HepG2 (cell line): ENCODE measurements around the gene PHKB. TPM values are rescaled to one million over a fixed set of nuclear protein-coding genes. Genes with fewer than 3 reads are reported as not detected.

Experiments used
- ARNT ChIP-seq: fragments of 450-650 bp; IDR thresholded peaks from 2 replicates; pipeline ENCODE4 v1.6.1; 2017
- CENPX ChIP-seq: sonication (generic); formaldehyde crosslinking; IDR thresholded peaks from 2 replicates; pipeline ENCODE4 v1.9.0; 2021; ENCODE audit warnings: mild to moderate bottlenecking, missing genetic modification reagents, moderate library complexity
- HNRNPK ChIP-seq: fragments of 200-400 bp; formaldehyde crosslinking; IDR thresholded peaks from 2 replicates; pipeline ENCODE4 v1.6.1; 2018; ENCODE audit warnings: low read length, low read depth, moderate library complexity, mild to moderate bottlenecking; ENCODE audit not compliant: poor library complexity, severe bottlenecking
- IRX3 ChIP-seq: sonication (generic); formaldehyde crosslinking; IDR thresholded peaks from 2 replicates; pipeline ENCODE4 v1.8.1; 2023; ENCODE audit warnings: mild to moderate bottlenecking, low read depth, missing genetic modification reagents, borderline replicate concordance
- KLF12 ChIP-seq: sonication (generic); formaldehyde crosslinking; IDR thresholded peaks from 2 replicates; pipeline ENCODE4 v1.4.0; 2020; ENCODE audit warnings: missing genetic modification reagents, borderline replicate concordance
- MTA3 ChIP-seq: sonication (generic); formaldehyde crosslinking; IDR thresholded peaks from 2 replicates; pipeline ENCODE4 v1.4.0; 2020; ENCODE audit warnings: missing genetic modification reagents
- NFAT5 ChIP-seq: sonication (generic); formaldehyde crosslinking; IDR thresholded peaks from 2 replicates; pipeline ENCODE4 v1.4.0; 2020; ENCODE audit warnings: missing genetic modification reagents
- NPAS2 ChIP-seq: sonication (generic); formaldehyde crosslinking; IDR thresholded peaks from 2 replicates; pipeline ENCODE4 v1.8.0; 2022; ENCODE audit warnings: mild to moderate bottlenecking, missing genetic modification reagents, borderline replicate concordance
- PITX1 ChIP-seq: sonication (generic); formaldehyde crosslinking; IDR thresholded peaks from 2 replicates; pipeline ENCODE4 v1.5.1; 2020; ENCODE audit warnings: mild to moderate bottlenecking, missing genetic modification reagents
- SMAD9 ChIP-seq: sonication (generic); formaldehyde crosslinking; IDR thresholded peaks from 2 replicates; pipeline ENCODE4 v1.5.1; 2020; ENCODE audit warnings: mild to moderate bottlenecking, missing genetic modification reagents
- TBP ChIP-seq: sonication (generic); formaldehyde crosslinking; IDR thresholded peaks from 2 replicates; pipeline ENCODE4 v1.5.0; 2020; ENCODE audit warnings: missing genetic modification reagents
- TCF7L2 ChIP-seq: IDR thresholded peaks from 2 replicates; pipeline ENCODE4 v1.6.1; 2011; ENCODE audit warnings: mild to moderate bottlenecking, low read depth, low read length, moderate library complexity
- ZFP36 ChIP-seq: fragments of 150-350 bp; IDR thresholded peaks from 2 replicates; pipeline ENCODE4 v1.6.1; 2018; ENCODE audit warnings: borderline replicate concordance, low read length, low read depth; ENCODE audit not compliant: partially characterized antibody
- ZNF142 ChIP-seq: sonication (generic); formaldehyde crosslinking; IDR thresholded peaks from 2 replicates; pipeline ENCODE4 v1.4.0; 2020; ENCODE audit warnings: missing genetic modification reagents
- ZNF33A ChIP-seq: sonication (generic); formaldehyde crosslinking; IDR thresholded peaks from 2 replicates; pipeline ENCODE4 v1.5.1; 2020; ENCODE audit warnings: missing genetic modification reagents, mild to moderate bottlenecking, moderate library complexity, borderline replicate concordance
- ZNF598 ChIP-seq: sonication (generic); formaldehyde crosslinking; IDR thresholded peaks from 2 replicates; pipeline ENCODE4 v1.5.1; 2020; ENCODE audit warnings: mild to moderate bottlenecking, missing genetic modification reagents, borderline replicate concordance
- ZNF710 ChIP-seq: sonication (generic); formaldehyde crosslinking; IDR thresholded peaks from 2 replicates; pipeline ENCODE4 v1.5.0; 2020; ENCODE audit warnings: mild to moderate bottlenecking, missing genetic modification reagents, borderline replicate concordance
- ZSCAN31 ChIP-seq: sonication (generic); formaldehyde crosslinking; IDR thresholded peaks from 2 replicates; pipeline ENCODE4 v1.5.0; 2020; ENCODE audit warnings: low read depth, mild to moderate bottlenecking, missing genetic modification reagents
- polyA plus RNA-seq, 8 experiments: library from polyadenylated mRNA; depleted of rRNA in 3 of 8; stranded (reverse) in 7 of 8; unstranded in 1 of 8; fragments of >200 nt; fragmentation: Illumina TruSeq in 4 of 8; extraction: Trizol in 4 of 8; gene quantifications; 2 replicates each; pipeline versions ENCODE4 v1.2.1 to v1.2.3, GENCODE V29; 2011 to 2016; ENCODE audit warnings: low read depth in 4 of 8, missing spikeins in 1 of 8, mixed read lengths in 1 of 8; ENCODE audit not compliant: insufficient read depth in 1 of 8
- total RNA-seq, 5 experiments: library from RNA; depleted of rRNA; stranded (reverse); fragments of >200 nt; fragmentation: Illumina TruSeq; extraction: Trizol; gene quantifications; 2 replicates each; pipeline ENCODE4 v1.2.3, GENCODE V29; 2016; ENCODE audit warnings: low read depth in 1 of 5

Gene PHKB
- total and polyA plus RNA-seq, 2 of the 13 experiments (the other 11 are each of a cell fraction or from before 2014, with no cell fraction given): 66.0 to 80.8 TPM

- no peak for TF ChIP-seq ZNF598 (CRISPR knock-in tag)
- TF ChIP-seq ZNF142 (CRISPR knock-in tag): 0 out of 2 replicates have a peak, but pooled peaks have one; percentile 41
- no peak for TF ChIP-seq IRX3 (CRISPR knock-in tag)
- TF ChIP-seq SMAD9 (CRISPR knock-in tag): no peak
- no peak for TF ChIP-seq NFAT5 (CRISPR knock-in tag)
- no peak for TF ChIP-seq MTA3 (CRISPR knock-in tag)
- no peak for TF ChIP-seq ARNT
- TF ChIP-seq NPAS2 (CRISPR knock-in tag): no peak
- peak; percentile 73; the same call in 1 of the 2 replicates for TF ChIP-seq ZSCAN31 (CRISPR knock-in tag)
- no peak; the same call in 1 of the 2 replicates for TF ChIP-seq TCF7L2
- no peak for TF ChIP-seq HNRNPK
- TF ChIP-seq ZNF710 (CRISPR knock-in tag): peak; percentile 95
- no peak for TF ChIP-seq ZFP36
- no peak for TF ChIP-seq TBP (CRISPR knock-in tag)
- no peak for TF ChIP-seq KLF12 (CRISPR knock-in tag)
- peak; percentile 73; the same call in 1 of the 2 replicates for TF ChIP-seq ZNF33A (CRISPR knock-in tag)
- peak; percentile 99 for TF ChIP-seq PITX1 (CRISPR knock-in tag)
- TF ChIP-seq CENPX (CRISPR knock-in tag): no peak
Observed at GRCh38 chr16:47538472-47538871, 77.3 kb downstream of the PHKB start (continued).
